VCaP (cell line): ENCODE data around the gene STYX.

ENCODE experiments used
- H3K27ac ChIP-seq: fragments of 450-650 bp; 2 replicates; pipeline ENCODE4 v1.5.1; 2017
- TF ChIP-seq, protein P1 (sequence below): fragments of 450-650 bp; conservative IDR thresholded peaks from 2 replicates; pipeline ENCODE4 v1.5.1; 2017; ENCODE audit warnings: mild to moderate bottlenecking, moderate library complexity

Gene STYX

DNA sequence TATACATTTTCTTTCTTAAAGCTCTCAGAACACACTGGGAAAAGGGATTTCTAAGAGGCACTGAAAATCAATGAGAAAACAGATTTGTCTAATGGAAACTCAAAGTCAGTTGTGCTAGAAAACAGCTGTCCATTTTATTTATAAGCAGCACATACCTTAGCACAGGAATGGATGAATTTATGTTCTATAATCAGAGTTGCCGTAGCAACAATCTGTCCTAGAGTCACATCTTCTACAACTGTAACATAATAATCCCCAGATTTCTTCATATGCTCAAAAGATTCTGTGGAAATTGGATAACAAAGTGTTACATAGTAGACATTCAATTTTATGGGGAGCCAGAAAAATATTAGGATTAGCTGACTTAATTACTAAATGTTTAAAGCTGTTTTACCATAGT is 51.7 kb downstream of the STYX start:
- H3K27ac ChIP-seq, result no peak overlapping the region
- TF ChIP-seq, protein P1, sequence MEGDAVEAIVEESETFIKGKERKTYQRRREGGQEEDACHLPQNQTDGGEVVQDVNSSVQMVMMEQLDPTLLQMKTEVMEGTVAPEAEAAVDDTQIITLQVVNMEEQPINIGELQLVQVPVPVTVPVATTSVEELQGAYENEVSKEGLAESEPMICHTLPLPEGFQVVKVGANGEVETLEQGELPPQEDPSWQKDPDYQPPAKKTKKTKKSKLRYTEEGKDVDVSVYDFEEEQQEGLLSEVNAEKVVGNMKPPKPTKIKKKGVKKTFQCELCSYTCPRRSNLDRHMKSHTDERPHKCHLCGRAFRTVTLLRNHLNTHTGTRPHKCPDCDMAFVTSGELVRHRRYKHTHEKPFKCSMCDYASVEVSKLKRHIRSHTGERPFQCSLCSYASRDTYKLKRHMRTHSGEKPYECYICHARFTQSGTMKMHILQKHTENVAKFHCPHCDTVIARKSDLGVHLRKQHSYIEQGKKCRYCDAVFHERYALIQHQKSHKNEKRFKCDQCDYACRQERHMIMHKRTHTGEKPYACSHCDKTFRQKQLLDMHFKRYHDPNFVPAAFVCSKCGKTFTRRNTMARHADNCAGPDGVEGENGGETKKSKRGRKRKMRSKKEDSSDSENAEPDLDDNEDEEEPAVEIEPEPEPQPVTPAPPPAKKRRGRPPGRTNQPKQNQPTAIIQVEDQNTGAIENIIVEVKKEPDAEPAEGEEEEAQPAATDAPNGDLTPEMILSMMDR, result no peak

DNA sequence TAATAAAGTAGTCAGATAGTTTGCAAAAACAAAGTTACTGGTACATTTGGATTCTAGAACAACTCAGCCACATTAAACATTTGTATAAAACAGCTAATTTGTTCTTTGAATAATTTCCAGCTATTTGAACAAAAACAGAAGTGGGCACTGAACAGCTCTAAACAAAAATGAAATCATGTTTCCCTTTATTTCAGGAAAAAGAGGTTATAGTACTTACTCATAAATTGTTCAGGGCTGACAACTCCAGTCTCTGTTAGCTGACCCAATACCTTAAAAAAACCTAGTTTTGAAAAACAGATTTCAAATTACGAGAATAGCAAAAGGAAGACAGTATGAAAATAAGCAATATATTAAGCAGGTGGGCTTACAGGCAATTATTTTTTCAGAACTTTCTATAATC is 53.2 kb downstream of the STYX start:
- no peak overlapping the region for H3K27ac ChIP-seq
- TF ChIP-seq, protein P1, result no peak

DNA sequence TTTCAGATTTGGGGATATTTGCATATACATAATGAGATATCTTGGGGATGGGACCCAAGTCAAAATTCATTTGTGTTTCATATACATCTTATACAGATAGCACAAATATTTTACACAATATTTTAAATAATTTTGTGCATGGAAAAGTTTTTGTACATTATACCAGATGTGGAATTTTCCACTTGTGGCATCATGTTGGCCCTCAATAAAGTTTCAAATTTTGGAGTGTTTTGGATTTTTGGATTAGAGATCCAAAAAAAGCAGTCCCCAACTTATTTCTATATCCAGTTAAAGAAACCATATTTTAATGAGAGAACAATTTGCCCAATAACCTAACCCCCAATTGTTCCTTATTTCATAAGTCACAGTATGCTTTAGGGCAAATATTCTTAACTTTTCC is 56.9 kb downstream of the STYX start:
- TF ChIP-seq, protein P1, result no peak
- H3K27ac ChIP-seq, result no peak overlapping the region

DNA sequence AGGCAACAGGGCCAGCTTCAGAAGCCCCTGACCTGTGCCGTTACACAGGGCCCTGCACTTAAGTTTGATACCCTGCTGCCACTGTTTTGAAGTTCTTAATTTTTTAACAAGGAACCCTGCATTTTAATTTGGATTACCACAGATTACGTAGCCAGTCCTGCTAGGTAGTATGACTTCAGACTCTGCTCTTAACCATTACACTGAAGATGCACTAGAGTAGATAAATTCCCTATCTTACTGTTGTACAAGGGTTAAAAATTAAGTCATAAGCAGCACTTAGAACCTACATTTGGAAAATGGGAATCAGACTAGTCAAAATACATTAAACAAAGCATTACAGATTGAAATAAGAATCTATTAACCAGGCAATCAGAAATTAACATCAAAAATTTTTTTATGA is 59.2 kb downstream of the STYX start:
- TF ChIP-seq, protein P1, result no peak
- H3K27ac ChIP-seq, result no peak overlapping the region

DNA sequence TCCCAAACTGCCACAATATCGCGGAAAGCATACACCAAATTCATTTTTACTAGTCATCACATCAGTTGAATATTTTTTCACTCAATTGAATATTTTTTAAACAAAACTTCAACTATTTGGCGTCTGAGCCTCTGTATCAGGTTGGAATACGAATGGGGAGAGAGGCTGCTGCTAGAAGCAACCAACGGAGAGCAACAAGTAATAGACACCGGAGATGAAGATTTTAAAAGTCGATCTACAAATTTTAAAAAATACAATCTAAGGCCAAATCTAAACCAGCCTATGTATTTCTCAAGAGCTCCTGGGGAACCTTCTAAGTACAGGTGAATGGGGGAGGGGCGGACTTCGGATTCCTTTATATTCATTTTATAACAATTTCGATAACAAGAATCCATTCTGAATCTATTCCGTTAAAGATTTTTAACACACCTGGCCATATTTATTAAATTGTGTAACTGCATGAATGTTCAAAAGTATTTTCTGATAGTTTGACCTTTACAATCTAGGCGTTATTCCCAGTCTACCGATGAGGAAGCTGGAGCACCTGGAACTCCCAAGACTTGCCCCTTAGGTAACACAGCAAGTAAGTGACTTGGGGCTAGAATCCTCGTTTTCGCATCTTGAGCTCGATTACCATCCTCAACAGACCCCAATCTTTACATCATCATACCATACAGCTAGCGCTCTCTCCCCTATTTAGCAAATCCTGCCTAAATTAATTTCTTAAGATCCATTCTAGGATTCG is 60.2 kb downstream of the STYX start:
- H3K27ac ChIP-seq, result peak overlapping the region; percentile 82
- TF ChIP-seq, protein P1, result no peak

DNA sequence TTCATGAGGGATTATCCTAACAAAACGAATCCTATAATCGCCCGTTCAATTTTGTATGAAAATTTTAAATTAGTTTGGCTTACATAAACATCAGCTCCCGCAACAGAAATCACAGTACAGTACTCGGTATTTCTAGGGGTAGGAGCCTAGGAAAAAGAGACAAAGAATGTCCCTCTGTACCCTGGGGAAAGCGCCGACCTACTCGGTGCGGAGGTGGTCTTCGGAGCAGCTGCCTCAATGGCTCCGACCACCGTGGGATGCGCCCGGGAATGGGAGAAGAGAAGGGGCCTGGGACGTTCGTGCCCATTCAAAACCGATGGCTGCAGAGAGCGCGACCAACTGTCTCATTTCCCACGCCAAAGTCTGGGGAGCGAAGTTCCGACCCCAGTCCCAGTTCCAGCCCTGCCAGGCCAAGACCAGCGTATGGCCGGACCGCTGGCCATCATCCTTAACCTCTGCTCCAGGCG is 60.8 kb downstream of the STYX start:
- TF ChIP-seq, protein P1, result no peak
- H3K27ac ChIP-seq, result peak overlapping the region; percentile 82

DNA sequence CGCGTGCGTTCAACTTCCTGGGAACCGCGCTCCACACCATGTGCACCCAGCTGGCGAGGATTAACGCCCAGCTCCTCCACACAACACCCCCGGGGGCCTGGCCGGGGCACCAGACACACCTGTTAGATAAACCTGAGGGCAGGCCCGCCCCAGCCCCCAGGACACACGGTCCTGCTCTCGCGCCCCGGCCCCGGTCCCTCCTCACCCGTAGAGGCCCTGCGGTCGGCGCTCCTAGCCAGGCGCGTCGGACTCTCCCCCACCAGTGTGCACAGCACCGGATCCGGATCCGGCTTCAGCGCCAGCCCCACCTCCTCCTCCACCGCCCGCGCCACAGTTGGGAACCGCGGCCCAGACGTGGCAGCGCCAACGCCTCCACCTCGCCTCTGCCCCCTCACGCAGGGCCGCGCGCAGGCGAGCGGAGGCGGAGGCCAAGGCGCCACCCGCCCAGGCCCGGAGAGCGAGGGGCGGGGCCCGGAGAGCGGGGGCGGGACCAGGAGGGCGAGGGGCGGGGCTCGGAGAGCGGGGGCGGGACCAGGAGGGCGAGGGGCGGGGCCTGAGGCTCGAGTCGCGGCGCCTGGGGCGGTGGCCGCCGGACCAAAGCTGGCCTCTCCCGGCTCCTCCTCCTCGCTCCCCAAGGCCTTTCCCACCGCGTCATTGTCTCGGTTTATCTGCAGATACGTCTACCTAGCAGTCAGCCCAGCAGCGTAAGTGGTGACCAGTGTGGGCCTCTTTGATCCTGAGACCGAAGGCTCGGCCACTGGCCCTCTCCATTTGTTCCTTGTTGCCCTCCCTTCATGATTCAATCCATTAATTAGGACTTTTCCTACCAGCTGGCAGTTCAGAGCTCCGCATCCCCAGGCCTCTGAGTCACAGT is 61.5 kb downstream of the STYX start, which contains the start of gene GNPNAT1:
Gene GNPNAT1, minus strand, starts transcription at position 385 of the 874 bp plus-strand sequence. CDS start 6,957 bp downstream, outside the sequence.
- TF ChIP-seq, protein P1, result no peak
- peak within 1 kb of the TSS; percentile 82 for H3K27ac ChIP-seq
